ENCODE measurements around the gene PLEKHN1. TPM values are rescaled to one million over a fixed set of nuclear protein-coding genes. Genes with fewer than 3 reads are reported as not detected.

The PLEKHN1 gene
- total and polyA plus RNA-seq, 8 donors, result 0.29 to 29.2 (median 1.7) TPM; not detected in 2

DNA sequence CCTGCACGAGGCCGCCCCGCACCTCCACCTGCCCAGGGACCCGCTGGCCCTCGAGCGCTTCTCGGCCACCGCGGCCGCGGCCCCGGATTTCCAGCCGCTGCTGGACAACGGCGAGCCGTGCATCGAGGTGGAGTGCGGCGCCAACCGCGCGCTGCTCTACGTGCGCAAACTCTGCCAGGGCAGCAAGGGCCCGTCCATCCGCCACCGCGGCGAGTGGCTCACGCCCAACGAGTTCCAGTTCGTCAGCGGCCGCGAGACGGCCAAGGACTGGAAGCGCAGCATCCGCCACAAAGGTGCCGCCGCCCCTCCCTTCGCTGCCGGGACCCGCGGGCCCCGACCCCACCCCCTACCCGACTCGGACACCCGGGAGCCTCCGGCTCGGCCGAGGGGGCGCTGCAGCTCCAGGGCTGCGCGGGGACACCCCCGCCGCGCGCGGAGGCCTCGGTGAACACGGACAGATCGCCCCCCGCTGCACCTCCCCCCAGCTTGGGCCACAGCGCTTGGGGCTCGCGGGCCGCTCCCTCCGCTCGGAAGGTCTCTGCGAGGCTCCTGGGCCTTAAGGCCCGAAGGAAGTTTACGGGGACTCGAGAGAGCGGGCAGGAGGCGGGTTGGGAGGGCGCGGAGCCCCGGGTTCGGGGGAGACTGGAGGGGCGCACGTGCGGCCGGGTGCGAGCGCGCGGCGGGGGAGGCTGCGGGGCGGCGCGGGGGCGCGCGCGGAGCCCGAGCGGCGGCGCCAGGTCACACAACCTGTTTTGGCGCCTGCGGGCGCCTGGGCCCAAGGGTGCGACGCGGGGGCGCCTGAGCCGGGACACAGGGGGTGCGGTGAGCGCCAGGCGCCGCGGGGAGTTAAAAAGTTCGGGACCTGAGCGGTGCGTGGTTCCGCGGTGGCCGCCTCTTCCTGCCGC, 41.4 kb upstream of the PLEKHN1 start:
- 1% methylated on average over 21 to 119 of the region's 120 CpGs for WGBS, 5 donors

GRCh38 chr1:925561-926421, 40.5 kb upstream of the PLEKHN1 start:
- Histone ChIP-seq H3K4me1 (peaks cover 39 to 65% (median 45%) of the 10 kb centered on the region in 4 donors), H3K27ac (peak overlapping the region in 2 of 5 donors; percentile 63 to 72), H3K4me3 (peak overlapping the region; percentile 54 to 67 (median 59)), H3K36me3 (no peaks in the 10 kb centered on the region), H3K9me3 (no peaks in the 10 kb centered on the region), H3K27me3 (peaks cover 0 to 97% (median 51%) of the 10 kb centered on the region in 3 donors)
- intact Hi-C loops (cut with DNase I; ENCODE audit: low total_unique reads), result no loop called here
- WGBS, 5 donors, result 6 to 18% (median 10%) methylated on average over 14 to 65 of the region's 65 CpGs
- DNase-seq, result peak in 1 of 2 donors; percentile 79
- no peak for TF ChIP-seq CTCF (IDR thresholded peaks at IDR 0.05)
- TF ChIP-seq POLR2AphosphoS5 (IDR thresholded peaks at IDR 0.05), result no peak
- no peak for TF ChIP-seq POLR2A (IDR thresholded peaks at IDR 0.05)
- TF ChIP-seq EP300 (IDR thresholded peaks at IDR 0.05), result no peak

More for the DNA sequence above, 41.4 kb upstream of the PLEKHN1 start:
- no peak for TF ChIP-seq CTCF (IDR thresholded peaks at IDR 0.05)
- no peak for TF ChIP-seq EP300 (IDR thresholded peaks at IDR 0.05)
- TF ChIP-seq POLR2AphosphoS5 (IDR thresholded peaks at IDR 0.05), result no peak
- TF ChIP-seq POLR2A (IDR thresholded peaks at IDR 0.05), result no peak
- Histone ChIP-seq H3K27ac (peak overlapping the region in 3 of 5 donors; percentile 63 to 72 (median 67)), H3K4me3 (peak overlapping the region; percentile 54 to 67 (median 59)), H3K27me3 (peaks cover 0 to 100% (median 59%) of the 10 kb centered on the region in 3 donors), H3K36me3 (no peaks in the 10 kb centered on the region), H3K9me3 (no peaks in the 10 kb centered on the region), H3K4me1 (peaks cover 48 to 74% (median 54%) of the 10 kb centered on the region in 4 donors)
- DNase-seq, result peak; percentile 59 to 79
- intact Hi-C loops (cut with DNase I; ENCODE audit: low total_unique reads), result no loop called here

DNA sequence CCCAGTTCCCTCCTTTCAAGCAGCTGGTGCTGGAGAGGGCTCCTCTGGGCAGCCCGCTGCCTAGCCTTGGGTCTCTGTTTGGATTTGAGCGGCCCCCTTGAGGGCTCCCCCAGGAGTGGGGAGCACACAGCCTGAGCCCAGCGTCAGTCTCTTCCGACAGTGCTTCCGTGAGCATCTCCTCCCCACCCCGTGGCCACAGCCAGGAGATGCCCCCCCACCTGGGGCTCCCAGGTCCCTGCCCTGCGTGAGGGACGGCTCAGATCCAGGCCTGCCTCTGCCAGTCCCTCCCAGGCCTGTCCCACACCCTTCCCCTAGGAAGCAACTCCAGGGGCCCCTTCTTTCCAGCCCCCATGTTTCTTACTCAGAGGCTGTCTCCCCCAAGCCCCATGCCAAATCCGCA, 39.0 kb upstream of the PLEKHN1 start:
- no peaks in the 10 kb centered on the region for H3K9me3 ChIP-seq
- H3K4me3 ChIP-seq, result no peak overlapping the region
- no peaks in the 10 kb centered on the region for H3K36me3 ChIP-seq
- H3K27me3 ChIP-seq, result peaks cover 0 to 93% (median 51%) of the 10 kb centered on the region in 3 donors
- H3K27ac ChIP-seq, result no peak overlapping the region
- peaks cover 32 to 53% (median 35%) of the 10 kb centered on the region in 4 donors for H3K4me1 ChIP-seq
- no peak for TF ChIP-seq CTCF (IDR thresholded peaks at IDR 0.05)
- no peak for TF ChIP-seq EP300 (IDR thresholded peaks at IDR 0.05)
- no peak for TF ChIP-seq POLR2A (IDR thresholded peaks at IDR 0.05)
- no peak for TF ChIP-seq POLR2AphosphoS5 (IDR thresholded peaks at IDR 0.05)
- DNase-seq, result no peak
- intact Hi-C loops (cut with DNase I; ENCODE audit: low total_unique reads), result no loop called here
- WGBS, 5 donors, result 45 to 73% (median 54%) methylated on average over 8 to 9 of the region's 9 CpGs

- peaks cover 0 to 93% (median 47%) of the 10 kb centered on the region in 3 donors for H3K27me3 ChIP-seq
- WGBS, 5 donors, result 31 to 52% (median 34%) methylated on average over 9 to 10 of the region's 10 CpGs
Measured at GRCh38 chr1:927748-928147, 38.5 kb upstream of the PLEKHN1 start.

More at GRCh38 chr1:927748-928147, 38.5 kb upstream of the PLEKHN1 start:
- Histone ChIP-seq H3K4me3 (no peak overlapping the region), H3K9me3 (no peaks in the 10 kb centered on the region), H3K36me3 (no peaks in the 10 kb centered on the region), H3K27ac (no peak overlapping the region), H3K4me1 (peaks cover 34 to 53% (median 36%) of the 10 kb centered on the region in 4 donors)
- TF ChIP-seq POLR2A (IDR thresholded peaks at IDR 0.05), result no peak
- TF ChIP-seq CTCF (IDR thresholded peaks at IDR 0.05), result no peak
- TF ChIP-seq EP300 (IDR thresholded peaks at IDR 0.05), result no peak
- no peak for TF ChIP-seq POLR2AphosphoS5 (IDR thresholded peaks at IDR 0.05)
- intact Hi-C loops (cut with DNase I; ENCODE audit: low total_unique reads), result no loop called here
- no peak for DNase-seq
